Measurements from ENCODE around the gene HSPA5.
"Not testable (repeated sequence)": the region's sequence is repeated elsewhere in the genome, so short reads cannot be mapped to it uniquely, and the experiment has no call there.

The HSPA5 gene

DNA sequence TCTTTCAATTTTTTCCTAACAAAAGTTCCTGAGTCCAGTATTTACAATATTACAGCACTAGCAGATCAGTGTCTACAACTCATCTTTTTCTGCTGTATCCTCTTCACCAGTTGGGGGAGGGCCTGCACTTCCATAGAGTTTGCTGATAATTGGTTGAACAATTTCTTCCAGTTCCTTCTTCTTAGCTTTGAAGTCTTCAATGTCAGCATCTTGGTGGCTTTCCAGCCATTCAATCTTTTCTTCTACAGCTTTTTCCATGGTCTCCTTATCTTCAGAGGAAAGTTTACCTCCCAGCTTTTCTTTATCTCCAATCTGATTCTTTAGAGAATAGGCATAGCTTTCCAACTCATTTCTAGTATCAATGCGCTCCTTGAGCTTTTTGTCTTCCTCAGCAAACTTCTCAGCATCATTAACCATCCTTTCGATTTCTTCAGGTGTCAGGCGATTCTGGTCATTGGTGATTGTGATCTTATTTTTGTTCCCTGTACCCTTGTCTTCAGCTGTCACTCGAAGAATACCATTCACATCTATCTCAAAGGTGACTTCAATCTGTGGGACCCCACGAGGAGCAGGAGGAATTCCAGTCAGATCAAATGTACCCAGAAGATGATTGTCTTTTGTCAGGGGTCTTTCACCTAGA lies 4.5 kb downstream of the HSPA5 start:
- Mint-ChIP-seq H3K36me3 (ENCODE audit: low read depth) (peaks cover 94% of the 10 kb centered on the region), H3K4me3 (peak overlapping the region; percentile 33), H3K4me1 (ENCODE audit: low read depth) (peaks cover 42% of the 10 kb centered on the region), H3K27ac (peak overlapping the region; percentile 17)
- not testable (repeated sequence) for H3K9me3 Mint-ChIP-seq, H3K27me3 Mint-ChIP-seq
- intact Hi-C loops (cut with micrococcal nuclease) = loop anchor here (5.0 kb wide), 1 partner anchor 41 kb away; no protein-coding TSS in a partner anchor

DNA sequence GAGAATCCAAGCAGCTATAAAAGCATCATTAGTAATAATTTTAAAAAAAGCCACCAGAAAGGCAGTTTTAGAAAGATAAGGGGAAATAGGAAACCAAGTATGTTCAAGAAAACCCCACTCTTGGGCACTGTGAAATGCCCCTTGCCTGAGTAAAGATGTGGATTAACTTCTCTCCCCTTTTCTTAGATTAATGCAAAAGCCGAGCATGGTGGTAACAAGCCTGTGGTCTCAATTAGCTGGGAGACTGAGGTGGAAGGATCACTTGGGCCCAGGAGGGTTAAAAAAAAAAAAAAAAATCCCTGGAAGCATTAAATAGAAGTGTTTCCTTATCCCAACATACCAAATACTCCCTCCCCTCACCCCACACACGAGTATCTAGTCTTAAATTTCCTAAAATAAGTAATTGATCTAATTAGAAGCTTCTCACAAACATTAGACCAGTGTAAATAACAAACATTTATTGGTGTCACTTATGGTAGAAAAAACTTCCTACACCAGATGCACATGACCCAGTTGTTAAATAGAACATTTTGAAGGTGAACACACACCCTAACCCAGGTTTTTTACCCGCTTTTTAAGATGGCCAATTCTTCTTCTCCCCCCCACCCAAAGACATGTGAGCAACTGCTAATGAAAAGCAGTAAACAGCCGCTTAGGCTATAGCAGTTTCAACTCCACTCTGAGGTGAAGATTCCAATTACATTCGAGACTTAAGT lies 5.2 kb downstream of the HSPA5 start:
- peak overlapping the region; percentile 17 for H3K27ac Mint-ChIP-seq
- intact Hi-C loops (cut with micrococcal nuclease) = loop anchor here (5.0 kb wide), 1 partner anchor 41 kb away; no protein-coding TSS in a partner anchor
- peaks cover 94% of the 10 kb centered on the region for H3K36me3 Mint-ChIP-seq (ENCODE audit: low read depth)
- peaks cover 42% of the 10 kb centered on the region for H3K4me1 Mint-ChIP-seq (ENCODE audit: low read depth)
- peak overlapping the region; percentile 33 for H3K4me3 Mint-ChIP-seq
- no peaks in the 10 kb centered on the region for H3K9me3 Mint-ChIP-seq
- H3K27me3 Mint-ChIP-seq = no peaks in the 10 kb centered on the region

DNA sequence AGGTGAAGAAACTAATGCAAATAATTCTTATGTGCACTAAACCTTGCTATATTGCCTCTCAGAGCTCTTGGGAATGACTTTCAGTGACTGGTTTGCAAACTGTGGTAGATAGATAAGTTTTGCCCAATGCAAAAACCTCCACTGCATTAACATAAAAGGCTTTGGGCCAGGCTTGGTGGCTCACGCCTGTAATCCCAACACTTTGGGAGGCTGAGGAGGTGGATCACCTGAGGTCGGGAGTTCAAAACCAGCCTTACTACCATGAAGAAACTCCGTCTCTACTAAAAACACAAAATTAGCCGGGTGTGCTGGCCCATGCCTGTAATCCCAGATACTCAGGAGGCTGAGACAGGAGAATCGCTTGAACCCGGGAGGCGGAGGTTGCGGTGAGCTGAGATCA lies 7.0 kb downstream of the HSPA5 start:
- not testable (repeated sequence) for H3K4me3 Mint-ChIP-seq, H3K27ac Mint-ChIP-seq

DNA sequence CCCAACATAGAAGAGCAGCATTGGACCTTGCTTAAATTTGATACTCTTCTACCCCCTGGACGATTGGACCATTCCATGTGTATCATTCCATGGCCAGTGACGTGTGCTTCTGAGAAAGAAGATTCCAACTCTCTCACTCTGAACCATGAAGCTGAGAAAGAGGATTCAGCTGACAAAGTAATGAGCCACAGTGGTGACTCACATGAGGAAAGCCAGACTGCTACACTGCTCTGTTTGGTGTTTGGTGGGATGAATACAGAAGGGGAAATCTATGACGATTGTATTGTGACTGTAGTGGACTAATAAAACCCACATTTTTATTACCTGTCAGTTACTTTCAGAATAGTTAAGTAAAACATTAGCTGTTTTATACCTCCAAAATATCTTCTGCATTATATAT lies 7.5 kb downstream of the HSPA5 start:
- Mint-ChIP-seq H3K27ac (no peak overlapping the region), H3K36me3 (ENCODE audit: low read depth) (peaks cover 94% of the 10 kb centered on the region), H3K4me1 (ENCODE audit: low read depth) (peaks cover 36% of the 10 kb centered on the region), H3K9me3 (no peaks in the 10 kb centered on the region), H3K27me3 (no peaks in the 10 kb centered on the region), H3K4me3 (no peak overlapping the region)
- intact Hi-C loops (cut with micrococcal nuclease) = no loop called here

More for the DNA sequence above, 7.0 kb downstream of the HSPA5 start:
- H3K27me3 Mint-ChIP-seq; intact Hi-C loops (cut with micrococcal nuclease); H3K9me3 Mint-ChIP-seq: not testable (repeated sequence)
- peaks cover 40% of the 10 kb centered on the region for H3K4me1 Mint-ChIP-seq (ENCODE audit: low read depth)
- H3K36me3 Mint-ChIP-seq (ENCODE audit: low read depth) = peaks cover 94% of the 10 kb centered on the region

DNA sequence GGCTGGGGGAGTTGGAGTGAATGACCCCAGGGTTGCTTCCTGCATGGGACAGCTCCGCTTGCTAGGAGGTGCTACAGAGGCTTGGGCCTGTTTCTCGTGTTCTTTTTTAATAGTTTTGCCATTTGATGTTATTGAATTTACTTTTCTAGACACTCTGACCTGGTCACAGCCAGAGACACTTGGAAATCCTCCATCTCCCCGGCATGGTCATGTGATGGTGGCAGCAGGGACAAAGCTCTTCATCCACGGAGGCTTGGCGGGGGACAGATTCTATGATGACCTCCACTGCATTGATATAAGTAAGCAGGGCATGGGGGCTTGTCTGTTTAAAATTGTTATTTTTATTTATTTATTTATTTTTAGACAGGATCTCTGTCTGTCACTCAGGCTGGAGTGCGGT lies 13.4 kb downstream of the HSPA5 start:
- Mint-ChIP-seq H3K4me3 (no peak overlapping the region), H3K27me3 (no peaks in the 10 kb centered on the region), H3K27ac (no peak overlapping the region), H3K36me3 (ENCODE audit: low read depth) (peaks cover 79% of the 10 kb centered on the region), H3K4me1 (ENCODE audit: low read depth) (no peaks in the 10 kb centered on the region), H3K9me3 (no peaks in the 10 kb centered on the region)
- intact Hi-C loops (cut with micrococcal nuclease) = no loop called here

DNA sequence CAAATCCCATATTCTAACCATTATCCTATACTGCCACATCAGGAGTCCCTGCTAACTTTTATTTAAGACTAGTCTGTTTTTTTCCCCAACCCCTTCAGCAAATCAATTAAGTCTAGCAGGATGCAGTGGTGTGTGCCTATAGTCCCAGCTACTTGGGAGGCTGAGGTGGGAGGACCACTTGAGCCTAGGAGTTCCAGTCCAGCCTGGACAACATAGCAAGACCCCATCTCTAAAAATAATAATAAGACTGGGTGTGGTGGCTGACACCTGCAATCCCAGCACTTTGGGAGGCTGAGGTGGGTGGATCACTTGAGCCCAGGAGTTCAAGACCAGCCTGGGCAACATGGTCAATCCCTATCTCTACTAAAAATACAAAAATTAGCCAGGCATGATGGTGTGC lies 16.3 kb downstream of the HSPA5 start:
- H3K9me3 Mint-ChIP-seq; H3K4me1 Mint-ChIP-seq (ENCODE audit: low read depth); intact Hi-C loops (cut with micrococcal nuclease); H3K4me3 Mint-ChIP-seq; H3K27me3 Mint-ChIP-seq; H3K27ac Mint-ChIP-seq: not testable (repeated sequence)
- H3K36me3 Mint-ChIP-seq (ENCODE audit: low read depth) = peaks cover 76% of the 10 kb centered on the region

DNA sequence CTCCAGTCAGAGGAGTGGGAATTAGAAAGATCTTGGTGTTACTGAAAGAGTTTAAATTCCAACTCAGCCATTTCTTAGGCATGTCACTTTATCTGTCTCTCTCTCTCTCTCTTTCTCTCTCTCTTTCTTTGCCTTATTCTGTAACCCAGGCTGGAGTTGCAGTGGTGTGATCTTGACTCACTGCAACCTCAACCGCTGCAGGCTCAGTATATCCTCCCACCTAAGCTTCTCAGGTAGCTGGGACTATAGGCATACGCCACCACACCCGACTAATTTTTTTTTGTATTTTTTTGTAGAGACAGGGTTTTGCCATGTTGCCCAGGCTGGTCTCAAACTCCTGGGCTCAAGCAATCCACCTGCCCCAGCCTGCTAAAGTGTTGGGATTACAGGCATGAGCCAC lies 22.5 kb downstream of the HSPA5 start:
- H3K36me3 Mint-ChIP-seq (ENCODE audit: low read depth) = peaks cover 72% of the 10 kb centered on the region
- H3K27ac Mint-ChIP-seq = no peak overlapping the region
- intact Hi-C loops (cut with micrococcal nuclease) = no loop called here
- no peaks in the 10 kb centered on the region for H3K27me3 Mint-ChIP-seq
- no peaks in the 10 kb centered on the region for H3K4me1 Mint-ChIP-seq (ENCODE audit: low read depth)
- no peaks in the 10 kb centered on the region for H3K9me3 Mint-ChIP-seq
- H3K4me3 Mint-ChIP-seq = no peak overlapping the region

DNA sequence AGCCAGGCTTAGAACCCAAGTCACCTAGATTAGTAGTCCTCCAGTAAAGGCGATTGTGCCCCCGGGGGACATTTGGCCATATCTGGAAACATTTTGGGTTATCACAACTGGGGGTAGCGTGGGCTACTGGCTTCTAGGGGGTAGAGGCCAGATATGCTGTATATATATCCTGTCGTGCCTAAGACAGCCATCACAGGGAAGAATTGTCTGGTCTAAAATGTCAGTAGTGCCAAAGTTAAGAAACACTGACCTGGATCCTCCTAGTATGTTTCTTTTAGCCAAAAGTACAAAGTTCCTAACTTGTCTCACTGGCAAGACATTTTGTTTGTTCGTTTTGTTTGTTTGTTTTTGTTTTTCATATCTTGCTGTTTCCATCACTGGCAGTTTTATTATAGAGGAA lies 27.0 kb downstream of the HSPA5 start:
- H3K27me3 Mint-ChIP-seq = no peaks in the 10 kb centered on the region
- peaks cover 80% of the 10 kb centered on the region for H3K36me3 Mint-ChIP-seq (ENCODE audit: low read depth)
- intact Hi-C loops (cut with micrococcal nuclease) = no loop called here
- H3K27ac Mint-ChIP-seq = no peak overlapping the region
- no peak overlapping the region for H3K4me3 Mint-ChIP-seq
- H3K4me1 Mint-ChIP-seq (ENCODE audit: low read depth) = no peaks in the 10 kb centered on the region
- H3K9me3 Mint-ChIP-seq = no peaks in the 10 kb centered on the region

DNA sequence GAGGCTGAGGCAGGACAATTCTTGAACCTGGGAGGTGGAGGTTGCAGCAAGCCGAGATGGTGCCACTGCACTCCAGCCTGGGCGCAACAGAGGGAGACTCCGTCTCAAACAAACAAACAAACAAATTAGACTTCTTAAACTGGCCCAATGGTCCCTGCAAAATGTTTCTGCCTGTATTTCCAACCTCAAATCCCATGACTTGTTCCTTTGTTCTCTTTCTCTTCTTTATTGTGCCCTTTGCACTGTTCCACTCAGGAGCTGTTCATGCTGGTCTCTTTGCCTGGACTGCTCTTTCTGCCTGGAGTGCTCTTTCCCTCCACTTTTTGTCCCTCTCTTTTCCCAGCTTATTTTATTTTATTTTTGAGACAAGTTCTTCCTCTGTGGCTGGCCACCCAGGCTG lies 36.7 kb downstream of the HSPA5 start:
- intact Hi-C loops (cut with micrococcal nuclease) = no loop called here
- H3K4me3 Mint-ChIP-seq = no peak overlapping the region
- peaks cover 20% of the 10 kb centered on the region for H3K4me1 Mint-ChIP-seq (ENCODE audit: low read depth)
- peaks cover 6% of the 10 kb centered on the region for H3K9me3 Mint-ChIP-seq
- H3K27ac Mint-ChIP-seq = no peak overlapping the region
- no peaks in the 10 kb centered on the region for H3K27me3 Mint-ChIP-seq
- H3K36me3 Mint-ChIP-seq (ENCODE audit: low read depth) = peaks cover 76% of the 10 kb centered on the region

DNA sequence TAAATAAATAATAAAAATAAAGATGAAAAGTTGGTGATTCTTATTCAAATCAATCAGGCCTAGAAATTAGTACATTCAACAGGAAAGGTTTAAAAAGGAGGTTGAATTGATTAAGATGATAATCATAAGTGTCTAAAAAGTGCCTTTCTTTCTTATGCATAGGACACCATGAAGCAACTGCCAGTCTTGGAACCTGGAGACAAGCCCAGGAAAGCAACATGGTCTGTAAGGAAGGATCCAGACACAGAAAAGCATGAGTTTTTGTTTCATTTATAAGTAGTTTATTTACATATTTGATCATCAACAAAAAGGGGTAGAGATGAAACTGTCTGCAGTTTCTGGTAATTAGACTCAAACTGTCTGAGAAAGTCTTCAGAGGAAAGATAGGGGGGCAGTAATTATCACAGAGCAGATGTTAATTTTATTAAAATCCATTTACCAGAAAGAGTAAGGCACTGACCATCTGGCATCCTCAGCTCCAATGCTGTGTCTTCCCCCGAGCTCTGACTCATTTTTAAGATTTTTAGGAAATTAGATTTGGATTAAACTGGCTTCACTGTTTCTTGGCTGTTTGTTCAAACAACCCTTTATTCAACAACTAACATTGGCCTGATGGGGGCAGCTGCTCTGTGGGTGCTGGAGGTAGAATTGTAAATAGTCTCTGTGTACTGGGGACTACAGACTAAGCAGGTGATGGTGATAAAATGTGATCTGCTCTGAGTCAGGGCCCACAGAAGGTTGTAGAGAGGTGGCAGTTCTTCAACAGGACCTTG lies 38.1 kb downstream of the HSPA5 start:
- intact Hi-C loops (cut with micrococcal nuclease) = no loop called here
- H3K4me3 Mint-ChIP-seq = no peak overlapping the region
- H3K9me3 Mint-ChIP-seq = peaks cover 6% of the 10 kb centered on the region
- H3K36me3 Mint-ChIP-seq (ENCODE audit: low read depth) = peaks cover 61% of the 10 kb centered on the region
- peaks cover 22% of the 10 kb centered on the region for H3K4me1 Mint-ChIP-seq (ENCODE audit: low read depth)
- no peak overlapping the region for H3K27ac Mint-ChIP-seq
- H3K27me3 Mint-ChIP-seq = no peaks in the 10 kb centered on the region

DNA sequence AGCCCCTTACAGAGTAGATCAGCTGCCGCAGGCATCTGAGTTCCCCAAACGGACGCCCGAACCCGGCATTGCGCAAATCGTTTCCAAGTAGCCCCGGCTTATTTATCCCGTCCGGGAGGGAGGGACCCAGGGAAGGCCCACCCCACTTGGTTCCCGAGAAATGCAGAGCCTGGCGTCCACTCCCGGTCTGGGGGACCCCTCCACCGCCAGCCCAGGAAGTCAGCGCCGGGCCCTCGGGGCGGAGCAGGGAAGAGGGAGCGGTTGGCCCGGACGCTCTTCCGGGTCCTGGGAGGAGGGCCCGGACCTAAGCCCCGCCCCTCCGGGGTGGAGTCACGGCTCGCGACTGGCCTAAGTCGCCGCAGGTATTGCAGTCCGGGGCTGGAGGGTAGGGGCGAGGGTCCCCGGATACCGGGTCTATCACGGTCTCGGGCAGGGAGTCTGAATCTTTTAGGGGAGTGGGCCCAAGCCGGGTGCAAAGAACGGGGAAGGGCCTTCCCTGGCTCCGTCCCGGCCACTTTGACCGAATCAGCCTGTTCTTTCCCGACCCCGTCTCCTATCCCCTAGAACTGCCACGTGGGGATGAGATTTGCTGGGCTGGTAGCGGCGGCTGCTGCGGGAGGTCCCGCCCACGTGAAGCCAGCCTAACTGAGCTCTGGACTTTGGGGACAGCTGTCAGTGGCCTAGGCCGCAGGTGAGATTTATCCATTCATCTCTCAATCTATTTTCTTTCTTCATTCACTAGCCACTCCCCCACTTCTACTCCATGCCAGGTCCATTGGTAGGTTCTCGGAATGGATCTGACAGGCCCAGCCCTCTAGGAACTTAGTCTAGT lies 40.7 kb downstream of the HSPA5 start, which contains the start of gene RABEPK:
TSS of gene RABEPK (plus strand) at position 327 of the 832 bp plus-strand sequence. CDS start 2,472 bp downstream, outside the sequence.
- Mint-ChIP-seq H3K9me3 (peaks cover 6% of the 10 kb centered on the region), H3K27me3 (peaks cover 4% of the 10 kb centered on the region), H3K4me1 (ENCODE audit: low read depth) (peaks cover 27% of the 10 kb centered on the region), H3K27ac (peak within 1 kb of the TSS; percentile 94), H3K4me3 (peak within 1 kb of the TSS; percentile 90), H3K36me3 (ENCODE audit: low read depth) (peaks cover 35% of the 10 kb centered on the region)
- intact Hi-C loops (cut with micrococcal nuclease) = loop anchor here (1.0 to 2.0 kb wide), 3 partner anchors 10 to 70 kb away; partner anchors contain the start of gene GAPVD1

DNA sequence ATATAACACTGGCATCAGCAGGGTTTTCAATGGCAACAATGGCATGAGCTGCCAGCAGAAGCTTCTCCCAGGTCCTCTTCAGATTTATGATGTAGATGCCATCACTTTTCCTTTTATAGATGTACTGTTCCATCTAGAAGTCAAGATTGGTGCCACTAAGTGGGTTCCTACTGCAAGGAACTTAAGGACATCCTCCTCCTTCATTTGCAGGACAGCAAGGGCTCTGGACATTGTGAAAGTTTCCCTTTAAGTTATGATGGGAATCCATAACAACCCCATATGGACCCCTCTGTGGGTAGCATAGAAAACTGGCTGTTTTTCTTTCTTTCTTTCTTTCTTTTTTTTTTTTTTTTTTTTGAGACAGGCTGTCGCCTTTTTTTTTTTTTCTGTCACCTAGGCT lies 45.6 kb downstream of the HSPA5 start:
- H3K36me3 Mint-ChIP-seq (ENCODE audit: low read depth); H3K27me3 Mint-ChIP-seq; H3K9me3 Mint-ChIP-seq; H3K4me3 Mint-ChIP-seq; intact Hi-C loops (cut with micrococcal nuclease); H3K27ac Mint-ChIP-seq: not testable (repeated sequence)
- peaks cover 18% of the 10 kb centered on the region for H3K4me1 Mint-ChIP-seq (ENCODE audit: low read depth)

DNA sequence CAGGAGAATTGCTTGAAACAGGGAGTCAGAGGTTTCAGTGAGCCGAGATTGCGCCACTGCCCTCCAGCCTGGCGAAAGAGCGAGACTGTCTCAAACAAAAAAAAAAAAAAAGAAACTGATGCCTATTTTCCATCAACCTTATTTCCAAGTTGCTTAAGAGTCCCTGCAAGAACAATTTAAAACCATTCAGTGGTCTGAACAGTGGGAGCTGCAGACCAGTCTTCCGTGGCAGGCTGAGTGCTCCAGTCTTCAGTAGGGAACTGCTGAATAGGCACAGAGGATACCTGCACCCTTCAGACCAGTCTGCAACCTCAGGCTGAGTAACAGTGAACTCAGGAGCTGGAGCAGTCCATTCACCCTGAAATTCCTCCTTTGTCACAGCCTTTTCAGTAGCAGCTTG lies 46.7 kb downstream of the HSPA5 start:
- H3K4me3 Mint-ChIP-seq; H3K9me3 Mint-ChIP-seq; H3K36me3 Mint-ChIP-seq (ENCODE audit: low read depth); H3K27me3 Mint-ChIP-seq; intact Hi-C loops (cut with micrococcal nuclease): not testable (repeated sequence)
- H3K27ac Mint-ChIP-seq = peak overlapping the region; percentile 13
- H3K4me1 Mint-ChIP-seq (ENCODE audit: low read depth) = peaks cover 14% of the 10 kb centered on the region

All from dendritic cell treated with granulocyte-macrophage colony-stimulating factor and Interleukin-4, amounts not matched to agents 40 ng/mL and 50 ng/mL, for 4 days (primary cell).